ENCODE data around the gene EVC2. TPM values are rescaled to one million over a fixed set of nuclear protein-coding genes. Genes with fewer than 3 reads are reported as not detected.
A peak's percentile ranks its signal among the peaks of the same experiment; 100 is the strongest.

Gene EVC2
- total RNA-seq, 1 experiment from 2014 or later, result 7.8 TPM

DNA sequence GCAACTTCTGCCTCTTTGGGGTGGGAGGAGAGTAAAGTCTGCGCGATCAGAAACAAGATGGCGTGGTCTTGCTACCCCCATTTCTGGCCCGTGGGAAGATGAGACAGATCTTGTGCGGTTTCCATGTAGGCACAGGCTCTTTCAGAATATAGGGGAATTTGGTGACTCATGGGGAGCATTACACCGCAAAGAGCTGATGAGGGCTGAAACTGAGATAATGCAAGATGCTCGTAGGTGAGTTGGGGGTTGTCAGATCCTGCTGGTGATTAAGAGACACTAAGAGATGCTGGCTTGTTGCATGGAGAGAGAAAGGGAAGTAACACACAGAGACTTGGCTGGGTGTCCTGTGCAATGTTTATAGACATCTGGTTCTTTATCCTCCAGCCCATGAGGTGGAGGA, 4.2 kb upstream of the EVC2 start:
- H2BK20ac ChIP-seq (ENCODE audit: low read depth, low read length, poor library complexity, severe bottlenecking), result no peak overlapping the region
- no peak overlapping the region for H3K9ac ChIP-seq (ENCODE audit: extremely low read depth, insufficient read length, low read length)
- H3K56ac ChIP-seq (ENCODE audit: insufficient read length, low read depth, low read length), result no peak overlapping the region
- no peak overlapping the region for H3K4me2 ChIP-seq (ENCODE audit: insufficient read depth, insufficient read length, low read length)
- no peaks in the 10 kb centered on the region for H3K79me1 ChIP-seq (ENCODE audit: insufficient read depth, low read depth, low read length, poor library complexity, severe bottlenecking)
- no peak overlapping the region for H2AK5ac ChIP-seq (ENCODE audit: insufficient read length, low read length)
- Mint-ChIP-seq H3K4me1 (peaks cover 16 to 26% of the 10 kb centered on the region in 2 experiments), H3K27me3 (ENCODE audit: low read depth) (peaks cover 19% of the 10 kb centered on the region), H3K4me3 (peak overlapping the region; percentile 32 to 85), H3K9me3 (peaks cover 13% of the 10 kb centered on the region in 2 experiments), H3K27ac (no peak overlapping the region), H3K36me3 (ENCODE audit: insufficient read depth in 1 of 3, low read depth in 3 of 3) (peaks cover 11 to 23% (median 17%) of the 10 kb centered on the region in 3 experiments)
- no peak overlapping the region for H3T11ph ChIP-seq (ENCODE audit: low read length)
- no peaks in the 10 kb centered on the region for H3K9me3 ChIP-seq (ENCODE audit: control insufficient read depth, low read depth, low read length)
- H2BK15ac ChIP-seq (ENCODE audit: low read depth, low read length), result no peak overlapping the region
- peaks cover 23% of the 10 kb centered on the region for H3K23me2 ChIP-seq (ENCODE audit: insufficient read length, low read depth, low read length, poor library complexity, severe bottlenecking)
- no peak overlapping the region for H3K23ac ChIP-seq (ENCODE audit: insufficient read length, low read depth, low read length)
- H4K5ac ChIP-seq (ENCODE audit: insufficient read length, low read depth, low read length), result no peak overlapping the region
- no peaks in the 10 kb centered on the region; the same call in 1 of the 2 replicates for H3K79me2 ChIP-seq (ENCODE audit: insufficient read depth, low read length)
- H2AFZ ChIP-seq (ENCODE audit: low read length), result no peak overlapping the region
- WGBS (ENCODE audit: extremely low coverage, insufficient read length, low lambda C conversion rate), result no CpG with 5 or more reads among the region's 7 CpGs
- H2BK120ac ChIP-seq (ENCODE audit: low read depth, low read length, poor library complexity, severe bottlenecking), result no peak overlapping the region
- no peak overlapping the region for H3K4ac ChIP-seq (ENCODE audit: low read depth, low read length)
- H4K20me1 ChIP-seq (ENCODE audit: control insufficient read depth, insufficient read depth, insufficient read length), result no peaks in the 10 kb centered on the region
- no peak overlapping the region for H4K8ac ChIP-seq (replicated peaks; ENCODE audit: insufficient read length, low read depth, low read length)
- DNase-seq, result no peak
- H3K27ac ChIP-seq (ENCODE audit: insufficient read length, low read depth, low read length), result no peak overlapping the region
- H2BK12ac ChIP-seq (ENCODE audit: insufficient read length, low read depth, low read length), result no peak overlapping the region
- no peak overlapping the region for H3K18ac ChIP-seq (ENCODE audit: insufficient read length, low read depth, low read length)
- H4K91ac ChIP-seq (ENCODE audit: insufficient read length, low read depth, low read length), result no peak overlapping the region
- H3K4me1 ChIP-seq (ENCODE audit: insufficient read depth, low read length), result no peaks in the 10 kb centered on the region
- no peak overlapping the region for H2BK5ac ChIP-seq (ENCODE audit: insufficient read length, low read length)
- H3K27me3 ChIP-seq (ENCODE audit: insufficient read depth, low read length), result peaks cover 5% of the 10 kb centered on the region; the same call in 1 of the 2 replicates
- TF ChIP-seq, protein P1, sequence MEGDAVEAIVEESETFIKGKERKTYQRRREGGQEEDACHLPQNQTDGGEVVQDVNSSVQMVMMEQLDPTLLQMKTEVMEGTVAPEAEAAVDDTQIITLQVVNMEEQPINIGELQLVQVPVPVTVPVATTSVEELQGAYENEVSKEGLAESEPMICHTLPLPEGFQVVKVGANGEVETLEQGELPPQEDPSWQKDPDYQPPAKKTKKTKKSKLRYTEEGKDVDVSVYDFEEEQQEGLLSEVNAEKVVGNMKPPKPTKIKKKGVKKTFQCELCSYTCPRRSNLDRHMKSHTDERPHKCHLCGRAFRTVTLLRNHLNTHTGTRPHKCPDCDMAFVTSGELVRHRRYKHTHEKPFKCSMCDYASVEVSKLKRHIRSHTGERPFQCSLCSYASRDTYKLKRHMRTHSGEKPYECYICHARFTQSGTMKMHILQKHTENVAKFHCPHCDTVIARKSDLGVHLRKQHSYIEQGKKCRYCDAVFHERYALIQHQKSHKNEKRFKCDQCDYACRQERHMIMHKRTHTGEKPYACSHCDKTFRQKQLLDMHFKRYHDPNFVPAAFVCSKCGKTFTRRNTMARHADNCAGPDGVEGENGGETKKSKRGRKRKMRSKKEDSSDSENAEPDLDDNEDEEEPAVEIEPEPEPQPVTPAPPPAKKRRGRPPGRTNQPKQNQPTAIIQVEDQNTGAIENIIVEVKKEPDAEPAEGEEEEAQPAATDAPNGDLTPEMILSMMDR (conservative IDR thresholded peaks at IDR 0.05), result no peak
- no peak overlapping the region for H3K14ac ChIP-seq (ENCODE audit: insufficient read depth, low read length)
